ENCODE data around the gene THOC3. TPM values are rescaled to one million over a fixed set of nuclear protein-coding genes. Genes with fewer than 3 reads are reported as not detected.

Gene THOC3, protein sequence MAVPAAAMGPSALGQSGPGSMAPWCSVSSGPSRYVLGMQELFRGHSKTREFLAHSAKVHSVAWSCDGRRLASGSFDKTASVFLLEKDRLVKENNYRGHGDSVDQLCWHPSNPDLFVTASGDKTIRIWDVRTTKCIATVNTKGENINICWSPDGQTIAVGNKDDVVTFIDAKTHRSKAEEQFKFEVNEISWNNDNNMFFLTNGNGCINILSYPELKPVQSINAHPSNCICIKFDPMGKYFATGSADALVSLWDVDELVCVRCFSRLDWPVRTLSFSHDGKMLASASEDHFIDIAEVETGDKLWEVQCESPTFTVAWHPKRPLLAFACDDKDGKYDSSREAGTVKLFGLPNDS
- total RNA-seq (2022; extraction: Qiagen RNA extraction) = 52.0 to 64.5 TPM (median 59.5 TPM) in 5 replicates

DNA sequence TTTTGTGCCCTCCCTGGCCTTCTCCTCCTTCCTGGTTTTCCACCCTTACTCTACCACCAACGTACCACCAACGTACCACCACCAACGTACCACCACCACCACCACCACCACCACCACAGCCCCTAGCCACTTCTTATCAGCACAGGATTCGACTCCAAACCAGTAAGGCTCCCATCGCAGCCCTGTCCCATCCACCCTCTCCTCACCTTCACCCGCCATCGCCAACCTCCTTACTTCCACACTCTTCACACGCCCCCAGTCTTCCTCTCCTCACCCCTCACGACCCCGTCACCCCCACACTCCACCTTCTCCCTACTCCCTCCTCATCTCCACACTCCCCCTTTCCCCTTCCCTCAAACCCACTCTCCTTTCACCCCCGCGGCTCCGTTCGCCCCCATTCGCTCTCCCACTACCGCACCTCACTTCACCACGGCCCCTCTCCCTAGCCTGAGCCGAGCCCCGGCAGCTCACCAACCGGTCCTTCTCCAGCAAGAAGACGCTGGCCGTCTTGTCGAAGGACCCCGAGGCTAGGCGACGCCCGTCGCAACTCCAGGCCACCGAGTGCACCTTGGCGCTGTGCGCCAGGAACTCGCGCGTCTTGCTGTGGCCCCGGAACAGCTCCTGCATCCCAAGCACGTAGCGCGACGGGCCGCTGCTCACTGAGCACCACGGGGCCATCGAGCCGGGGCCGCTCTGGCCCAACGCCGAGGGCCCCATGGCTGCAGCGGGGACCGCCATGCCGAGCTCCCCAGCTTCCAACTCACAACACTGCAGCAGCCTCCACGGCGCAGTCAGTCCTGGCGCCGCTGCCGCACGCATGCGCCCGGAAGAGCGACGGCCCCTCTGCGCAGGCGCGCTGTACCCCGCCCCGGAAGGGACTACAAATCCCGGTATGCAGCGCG, at the start of gene THOC3:
THOC3 (minus strand) TSS at position 845 of the 902 bp plus-strand sequence; CDS start at position 738, 107 bp downstream.

Other genes starting within 250 kb of the THOC3 start
- gene CPLX2, start 96.7 kb downstream of the THOC3 start, total RNA-seq (2022; extraction: Qiagen RNA extraction) = 129 to 235 TPM (median 194 TPM) in 5 replicates

Data from A549 treated with dexamethasone at 1 μM for 4 hours (cell line).